COLO668 (cell line): ENCODE data around the gene APOBEC3H.
"Not testable (repeated sequence)": the region's sequence is repeated elsewhere in the genome, so short reads cannot be mapped to it uniquely, and the experiment has no call there.

ENCODE experiments used
- DNase-seq: peaks from one replicate; lab custom pipeline; 2025; ENCODE audit not compliant: unreplicated experiment; lab: John Stamatoyannopoulos, UW

APOBEC3H gene

DNA sequence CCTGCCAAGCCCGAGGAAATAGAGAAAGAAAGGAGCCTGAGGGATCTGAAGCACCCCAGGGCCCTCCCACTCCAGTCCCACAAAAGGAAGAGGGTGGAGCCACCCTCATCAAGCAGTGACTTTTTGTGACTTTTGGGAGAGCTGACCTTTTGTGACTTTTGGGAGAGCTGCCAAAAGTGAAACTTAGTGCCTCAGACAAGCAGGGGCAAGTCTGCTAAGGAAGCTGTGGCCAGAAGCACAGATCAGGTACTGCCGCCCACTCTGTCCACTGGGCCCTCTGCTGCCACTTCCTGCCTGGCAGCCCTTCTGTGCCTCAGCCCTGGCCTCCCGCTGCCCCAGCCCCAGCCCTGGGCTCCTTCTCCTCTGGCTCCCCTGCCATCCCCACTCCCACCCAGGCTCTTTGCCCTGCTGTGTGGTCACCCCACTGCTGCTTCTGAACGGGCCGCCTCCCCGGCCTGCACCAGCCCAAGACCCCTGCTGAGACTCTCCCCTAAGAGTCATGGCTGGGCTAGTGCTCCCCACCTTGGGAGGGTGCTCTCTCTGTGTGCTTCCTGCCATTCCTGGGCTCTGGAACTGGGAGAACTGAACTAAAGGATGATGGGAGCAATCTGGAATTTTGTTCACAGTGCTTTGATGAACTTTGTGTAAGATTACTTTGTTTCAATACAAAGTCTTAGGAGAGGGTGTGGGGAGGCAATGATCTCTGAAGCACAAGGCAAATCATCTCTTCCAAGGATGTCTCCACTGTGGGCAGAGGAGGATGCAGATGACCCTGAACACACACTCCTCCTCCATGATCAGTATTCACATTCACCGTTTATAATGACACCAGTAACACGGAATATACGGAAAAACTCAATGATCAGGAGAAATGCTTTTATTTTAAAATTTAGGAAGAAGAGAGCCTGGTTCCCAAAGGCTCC, at the start of gene APOBEC3H:
Gene APOBEC3H (plus strand): TSS at position 147 of the 923 bp plus-strand sequence. CDS start 3,035 bp downstream, outside the sequence.
- DNase-seq: no peak

DNA sequence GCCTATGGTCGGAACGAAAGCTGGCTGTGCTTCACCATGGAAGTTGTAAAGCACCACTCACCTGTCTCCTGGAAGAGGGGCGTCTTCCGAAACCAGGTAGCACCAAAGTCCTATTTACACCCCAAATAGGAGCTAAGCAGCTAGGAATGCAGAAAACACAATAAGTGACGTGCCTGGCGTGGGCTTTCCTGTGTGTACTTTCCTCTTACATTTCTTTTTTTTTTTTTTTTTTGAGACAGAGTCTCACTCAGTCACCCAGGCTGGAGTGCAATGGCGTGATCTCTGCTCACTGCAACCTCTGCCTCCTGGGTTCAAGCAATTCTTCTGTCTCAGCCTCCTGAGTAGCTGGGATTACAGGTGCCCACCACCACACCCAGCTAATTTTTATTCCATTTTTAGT, 47.6 kb upstream of the APOBEC3H start:
- DNase-seq: not testable (repeated sequence)

DNA sequence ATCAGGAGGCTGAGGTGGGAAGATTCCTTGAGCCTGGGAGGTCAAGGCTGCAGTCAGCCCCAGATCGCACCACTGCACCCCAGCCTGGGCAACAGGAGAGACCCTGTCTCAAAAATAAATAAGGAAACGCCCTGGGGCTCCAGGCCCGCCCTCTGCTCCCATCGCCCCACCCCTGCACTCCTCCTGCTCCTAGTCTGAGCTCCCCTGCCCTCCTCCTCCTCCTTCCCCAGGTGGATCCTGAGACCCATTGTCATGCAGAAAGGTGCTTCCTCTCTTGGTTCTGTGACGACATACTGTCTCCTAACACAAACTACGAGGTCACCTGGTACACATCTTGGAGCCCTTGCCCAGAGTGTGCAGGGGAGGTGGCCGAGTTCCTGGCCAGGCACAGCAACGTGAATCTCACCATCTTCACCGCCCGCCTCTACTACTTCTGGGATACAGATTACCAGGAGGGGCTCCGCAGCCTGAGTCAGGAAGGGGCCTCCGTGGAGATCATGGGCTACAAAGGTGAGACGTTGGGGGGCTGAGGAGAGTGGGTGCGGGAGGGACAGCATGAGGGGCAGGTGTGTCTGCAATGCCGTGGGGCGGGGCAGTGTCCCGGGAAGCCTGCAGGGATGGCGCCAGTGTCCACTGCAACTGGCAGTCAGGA, 45.1 kb upstream of the APOBEC3H start:
- not testable (repeated sequence) for DNase-seq

DNA sequence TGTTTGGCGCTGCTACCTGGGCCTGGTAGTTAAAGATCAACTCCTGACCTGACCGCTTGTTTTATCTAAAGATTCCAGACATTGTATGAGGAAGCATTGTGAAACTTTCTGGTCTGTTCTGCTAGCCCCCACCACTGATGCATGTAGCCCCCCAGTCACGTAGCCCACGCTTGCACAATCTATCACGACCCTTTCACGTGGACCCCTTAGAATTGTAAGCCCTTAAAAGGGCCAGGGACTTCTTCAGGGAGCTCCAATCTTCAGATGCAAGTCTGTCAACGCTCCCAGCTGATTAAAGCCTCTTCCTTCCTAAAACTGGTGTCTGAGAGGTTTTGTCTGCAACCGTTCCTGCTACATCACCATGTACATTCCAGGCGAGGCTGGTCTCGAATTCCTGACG, 41.4 kb upstream of the APOBEC3H start:
- no peak for DNase-seq

DNA sequence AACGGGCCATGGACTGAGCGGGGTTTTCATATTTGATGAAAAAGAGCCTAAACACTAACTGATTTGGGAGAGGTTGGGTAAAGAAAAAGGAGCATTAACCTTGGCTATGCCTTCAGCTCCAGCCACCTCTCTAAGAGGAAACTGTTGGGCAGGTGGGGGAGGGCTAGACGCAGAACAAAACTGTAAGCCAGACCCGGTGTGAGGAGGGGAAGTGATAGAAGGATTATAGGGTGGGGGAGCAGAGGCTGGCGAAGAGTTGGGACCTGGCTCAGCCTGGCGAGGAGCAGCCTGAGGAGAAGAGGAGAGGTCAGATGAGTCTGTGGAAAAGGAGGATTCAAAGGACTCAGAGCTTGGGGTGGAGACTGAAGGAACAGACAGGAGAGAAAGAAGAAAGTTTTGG, 35.8 kb upstream of the APOBEC3H start:
- DNase-seq: not testable (repeated sequence)

DNA sequence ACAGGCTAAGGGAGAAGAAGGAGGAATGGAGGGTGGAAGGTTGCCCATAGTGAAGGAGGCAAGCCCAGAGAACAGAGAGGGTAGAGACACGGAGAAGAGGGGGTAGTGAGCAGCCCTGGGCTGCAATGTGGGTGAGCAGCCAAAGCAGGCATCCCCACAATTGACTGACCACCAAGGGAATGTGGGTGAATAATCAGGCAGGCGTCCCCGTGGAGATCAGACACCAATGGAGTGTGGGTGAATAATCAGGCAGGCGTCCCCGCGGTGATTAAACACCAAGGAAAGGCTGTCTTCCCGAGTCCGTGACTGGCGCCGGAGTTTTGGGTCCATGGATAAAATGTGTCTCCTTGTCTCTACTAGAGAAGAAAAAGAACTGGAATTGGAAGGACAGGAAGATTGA, 35.1 kb upstream of the APOBEC3H start:
- DNase-seq: not testable (repeated sequence)

DNA sequence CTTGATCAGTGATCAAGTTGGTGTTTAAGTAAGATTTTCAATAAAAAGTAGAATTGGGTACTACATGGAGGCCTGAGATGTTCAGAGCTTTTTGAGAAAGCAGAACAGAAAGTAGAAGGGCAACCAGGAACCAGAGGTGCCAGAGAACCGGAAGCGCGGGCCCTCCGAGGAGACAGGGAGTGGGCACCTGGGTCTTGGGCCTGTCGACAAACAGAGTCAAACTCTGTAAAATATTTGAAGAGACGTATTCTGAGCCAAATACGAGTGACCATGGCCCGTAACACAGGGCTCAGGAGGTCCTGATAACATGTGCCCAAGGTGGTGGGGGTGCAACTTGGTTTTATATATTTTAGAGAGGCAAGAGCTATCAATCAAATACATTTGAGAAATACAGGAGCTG, 33.1 kb upstream of the APOBEC3H start:
- DNase-seq: not testable (repeated sequence)

DNA sequence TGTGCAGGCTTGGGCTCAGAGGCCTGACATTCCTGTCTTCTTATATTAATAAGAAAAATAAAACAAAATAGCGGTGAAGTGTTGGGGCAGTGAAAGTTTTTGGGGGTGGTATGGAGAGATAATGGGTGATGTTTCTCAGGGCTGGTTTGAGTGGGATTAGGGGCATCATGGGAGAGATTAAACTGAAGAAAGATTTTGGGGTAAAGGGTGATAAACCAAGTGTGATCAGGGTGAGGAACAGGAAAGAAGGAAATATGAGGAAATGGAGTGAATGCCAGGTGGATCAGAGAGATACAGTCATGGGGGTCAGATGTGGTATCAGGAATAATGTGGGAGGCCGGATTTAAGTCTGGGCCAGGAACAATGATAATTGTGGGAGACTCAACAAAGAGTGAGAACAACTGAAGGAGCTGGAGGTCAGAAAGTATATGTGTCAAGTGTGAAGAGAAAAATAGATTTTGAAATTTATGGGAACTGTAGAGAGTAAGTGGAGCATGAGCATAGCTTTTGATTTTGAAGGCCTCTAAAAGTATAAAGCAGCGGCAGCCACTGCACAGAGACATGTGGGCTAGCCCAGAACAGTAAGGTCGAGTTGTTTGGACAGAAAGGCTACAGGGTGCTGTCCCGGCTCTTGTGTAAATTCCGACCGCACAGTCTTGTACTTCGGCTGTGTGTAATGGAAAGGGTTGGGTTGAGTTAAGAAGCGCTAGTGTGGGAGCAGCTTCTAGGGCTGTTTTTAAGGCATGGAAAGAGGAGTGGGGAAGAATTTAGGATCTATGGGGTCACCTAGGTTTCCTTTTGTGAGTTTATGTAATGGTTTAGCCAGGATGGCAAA, 30.4 kb upstream of the APOBEC3H start:
- not testable (repeated sequence) for DNase-seq

DNA sequence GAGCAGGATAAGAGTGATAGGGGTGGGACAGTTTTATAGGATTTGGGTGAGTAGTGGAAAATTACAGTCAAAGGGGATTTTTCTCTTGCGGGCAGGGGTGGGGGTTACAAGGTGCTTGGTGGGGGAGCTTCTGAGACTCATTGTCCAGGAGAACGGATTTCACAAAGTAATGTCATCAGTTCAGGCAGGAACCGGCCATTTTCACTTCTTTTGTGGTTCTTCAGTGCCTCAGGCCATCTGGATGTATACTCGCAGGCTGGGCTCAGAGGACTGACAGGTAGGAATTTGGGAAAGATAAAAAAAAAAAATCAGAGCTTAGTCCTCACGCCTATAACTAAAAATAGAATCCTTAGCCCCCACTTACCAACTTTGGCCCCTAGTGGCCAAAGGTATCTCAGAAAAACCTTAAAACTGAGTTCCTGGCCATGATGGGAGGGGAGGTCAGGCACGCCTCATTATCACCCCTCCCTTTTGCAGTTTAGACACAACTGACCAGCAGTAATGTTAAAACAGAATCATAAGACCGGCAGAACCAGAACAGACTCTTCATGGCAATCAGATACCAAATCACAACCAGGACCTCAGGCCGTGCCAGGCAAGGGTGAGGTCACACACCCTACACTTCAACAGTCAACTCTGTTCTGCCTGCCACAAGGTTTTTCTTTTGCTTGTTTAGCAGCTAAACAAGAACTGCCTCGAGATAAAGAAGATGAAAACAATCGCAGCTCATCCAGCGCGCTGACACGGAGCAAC, 28.8 kb upstream of the APOBEC3H start:
- no peak for DNase-seq

DNA sequence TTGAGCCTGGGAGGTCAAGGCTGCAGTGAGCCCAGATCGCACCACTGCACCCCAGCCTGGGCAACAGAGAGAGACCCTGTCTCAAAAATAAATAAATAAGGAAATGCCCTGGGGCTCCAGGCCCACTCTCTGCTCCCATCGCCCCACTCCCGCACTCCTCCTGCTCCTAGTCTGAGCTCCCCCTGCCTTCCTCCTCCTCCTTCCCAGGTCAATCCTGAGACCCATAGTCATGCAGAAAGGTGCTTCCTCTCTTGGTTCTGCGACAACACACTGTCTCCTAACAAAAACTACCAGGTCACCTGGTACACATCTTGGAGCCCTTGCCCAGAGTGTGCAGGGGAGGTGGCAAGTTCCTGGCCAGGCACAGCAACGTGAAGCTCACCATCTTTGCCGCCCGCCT, 26.9 kb upstream of the APOBEC3H start:
- no peak for DNase-seq

DNA sequence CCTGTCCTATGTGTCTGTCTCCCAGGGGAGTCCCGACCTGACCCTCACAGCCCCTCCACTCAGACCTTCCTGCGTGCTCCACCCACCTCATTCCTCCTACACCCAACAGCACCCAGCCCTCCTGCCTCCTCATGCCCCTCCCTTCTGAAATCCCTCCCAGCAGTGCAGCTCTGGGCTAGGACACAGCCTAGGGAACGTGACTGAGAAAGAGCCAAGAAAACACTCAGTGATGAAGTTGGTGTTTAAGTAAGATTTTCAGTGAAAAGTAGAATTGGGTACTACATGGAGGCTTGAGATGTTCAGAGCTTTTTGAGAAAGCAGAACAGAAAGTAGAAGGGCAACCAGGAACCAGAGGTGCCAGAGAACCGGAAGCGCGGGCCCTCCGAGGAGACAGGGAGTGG, 24.5 kb upstream of the APOBEC3H start:
- DNase-seq: not testable (repeated sequence)

DNA sequence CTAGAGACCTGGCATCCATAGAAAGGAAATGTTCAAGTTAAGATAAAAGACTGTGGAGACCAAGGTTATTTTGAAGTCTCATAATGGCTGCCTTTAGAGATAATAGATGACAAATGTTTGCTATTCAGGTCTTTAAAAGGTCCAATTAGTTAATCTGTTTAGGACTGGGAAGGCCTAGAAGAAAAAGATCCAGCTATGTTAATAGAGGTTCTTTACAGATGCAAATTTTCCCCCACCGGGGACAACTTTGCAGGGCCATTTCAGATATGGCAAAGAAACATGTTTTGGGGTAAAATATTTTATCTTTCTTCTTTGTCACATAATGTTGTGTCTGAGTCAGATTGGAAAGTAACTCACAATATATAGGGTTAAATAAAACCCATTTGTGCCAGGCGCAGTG, 23.1 kb upstream of the APOBEC3H start:
- no peak for DNase-seq

DNA sequence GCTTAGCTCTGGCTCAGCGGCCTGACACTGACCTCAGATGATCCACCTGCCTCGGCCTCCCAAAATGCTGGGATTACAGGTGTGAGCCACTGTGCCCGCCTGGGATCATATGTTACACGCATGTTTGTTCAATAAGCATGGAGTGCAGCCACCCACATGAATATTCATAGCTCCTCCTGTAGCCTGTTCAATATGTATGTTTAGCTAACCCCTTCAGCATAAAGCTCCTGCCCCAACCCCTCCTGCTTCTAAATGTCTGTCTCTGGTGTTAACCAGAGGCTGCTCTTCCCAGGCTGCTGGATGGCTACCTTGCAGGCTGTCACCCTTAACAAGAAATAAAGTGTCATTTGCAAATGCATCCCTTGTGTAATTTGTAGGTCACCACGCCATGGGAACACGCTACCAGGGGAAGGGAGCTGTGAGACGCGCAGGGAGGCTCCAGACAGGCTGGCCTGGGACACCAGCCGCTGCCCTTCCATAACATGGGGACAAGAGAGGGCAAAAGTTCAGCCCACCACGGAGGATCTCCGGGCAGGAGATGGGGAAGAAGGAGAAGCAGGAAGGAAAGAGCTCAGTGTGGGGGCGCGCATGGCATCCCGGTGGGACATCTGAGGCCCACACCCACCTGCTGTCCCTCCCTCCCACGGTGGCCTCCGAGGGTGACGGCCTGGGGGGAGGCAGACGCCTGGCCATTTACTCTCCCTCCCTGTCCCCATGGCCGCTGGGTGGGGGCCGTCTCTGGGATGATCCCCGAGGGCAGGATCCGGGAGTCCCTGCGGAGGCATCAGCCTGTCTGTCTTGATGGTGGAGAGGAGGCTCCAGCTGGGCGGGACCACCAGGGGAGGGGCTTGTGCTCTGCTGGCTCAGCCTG, 20.7 kb upstream of the APOBEC3H start:
- not testable (repeated sequence) for DNase-seq

DNA sequence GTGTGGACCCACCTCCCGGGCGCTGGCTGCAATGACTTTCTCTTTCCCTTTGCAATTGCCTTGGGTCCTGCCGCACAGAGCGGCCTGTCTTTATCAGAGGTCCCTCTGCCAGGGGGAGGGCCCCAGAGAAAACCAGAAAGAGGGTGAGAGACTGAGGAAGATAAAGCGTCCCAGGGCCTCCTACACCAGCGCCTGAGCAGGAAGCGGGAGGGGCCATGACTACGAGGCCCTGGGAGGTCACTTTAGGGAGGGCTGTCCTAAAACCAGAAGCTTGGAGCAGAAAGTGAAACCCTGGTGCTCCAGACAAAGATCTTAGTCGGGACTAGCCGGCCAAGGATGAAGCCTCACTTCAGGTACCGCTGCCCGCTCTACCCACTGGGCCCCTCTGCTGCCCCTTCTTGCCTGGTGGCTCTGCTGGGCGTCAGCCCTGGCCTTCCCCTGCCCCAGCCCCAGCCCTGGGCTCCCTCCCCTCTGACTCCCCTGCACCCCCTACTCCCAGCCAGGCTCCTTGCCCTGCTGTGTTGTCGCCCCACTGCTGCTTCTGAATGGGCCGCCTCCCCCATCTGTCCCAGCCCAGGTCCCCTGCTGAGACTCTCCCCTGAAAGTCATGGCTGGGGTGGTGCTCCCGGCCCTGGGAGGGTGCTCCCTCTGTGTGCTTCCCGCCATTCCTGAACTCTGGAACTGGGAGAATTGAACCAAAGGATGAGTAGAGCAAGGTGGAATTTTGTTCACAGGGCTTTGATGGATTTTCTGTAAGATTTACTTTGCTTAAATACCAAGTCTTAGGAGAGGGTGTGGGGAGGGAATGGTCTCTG, 19.8 kb upstream of the APOBEC3H start, which contains the start of gene APOBEC3G:
Gene APOBEC3G (plus strand): TSS at position 250 of the 815 bp plus-strand sequence. CDS start 87 bp downstream, at position 337.
- not testable (repeated sequence) for DNase-seq

DNA sequence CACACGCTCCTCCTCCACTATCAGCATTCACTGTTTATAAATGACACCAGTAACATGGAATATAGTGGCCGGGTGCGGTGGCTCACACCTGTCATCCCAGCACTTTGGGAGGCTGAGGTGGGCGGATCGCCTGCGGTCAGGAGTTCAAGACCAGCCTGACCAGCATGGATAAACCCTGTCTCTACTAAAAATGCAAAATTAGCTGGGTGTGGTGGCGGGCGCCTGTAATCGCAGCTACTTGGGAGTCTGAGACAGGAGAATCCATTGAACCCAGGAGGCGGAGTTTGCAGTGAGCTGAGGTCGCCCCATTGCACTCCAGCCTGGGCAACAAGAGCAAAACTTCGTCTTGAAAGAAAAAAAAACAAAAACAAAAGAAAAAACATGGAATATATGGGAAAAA, 19.1 kb upstream of the APOBEC3H start:
- DNase-seq: not testable (repeated sequence)

DNA sequence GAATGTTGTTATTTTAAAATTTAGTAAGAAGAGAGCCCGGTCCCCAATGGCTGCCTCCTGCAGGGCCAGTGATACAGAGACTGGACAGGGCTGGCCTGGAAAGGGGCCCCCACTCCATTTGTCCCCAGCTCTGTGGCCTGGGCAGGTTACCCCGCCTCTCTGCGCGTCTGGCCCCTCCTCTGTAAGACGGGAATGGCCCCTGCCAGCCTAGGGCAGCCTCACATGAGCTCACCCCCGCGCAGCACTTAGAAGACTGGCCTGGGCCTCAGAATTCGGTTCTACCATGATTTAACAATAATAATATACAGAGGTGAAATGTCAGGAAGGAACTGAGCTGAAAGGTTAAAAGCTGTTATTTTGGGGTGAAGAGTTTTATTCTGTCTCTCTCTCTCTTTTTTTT, 18.7 kb upstream of the APOBEC3H start:
- no peak for DNase-seq

DNA sequence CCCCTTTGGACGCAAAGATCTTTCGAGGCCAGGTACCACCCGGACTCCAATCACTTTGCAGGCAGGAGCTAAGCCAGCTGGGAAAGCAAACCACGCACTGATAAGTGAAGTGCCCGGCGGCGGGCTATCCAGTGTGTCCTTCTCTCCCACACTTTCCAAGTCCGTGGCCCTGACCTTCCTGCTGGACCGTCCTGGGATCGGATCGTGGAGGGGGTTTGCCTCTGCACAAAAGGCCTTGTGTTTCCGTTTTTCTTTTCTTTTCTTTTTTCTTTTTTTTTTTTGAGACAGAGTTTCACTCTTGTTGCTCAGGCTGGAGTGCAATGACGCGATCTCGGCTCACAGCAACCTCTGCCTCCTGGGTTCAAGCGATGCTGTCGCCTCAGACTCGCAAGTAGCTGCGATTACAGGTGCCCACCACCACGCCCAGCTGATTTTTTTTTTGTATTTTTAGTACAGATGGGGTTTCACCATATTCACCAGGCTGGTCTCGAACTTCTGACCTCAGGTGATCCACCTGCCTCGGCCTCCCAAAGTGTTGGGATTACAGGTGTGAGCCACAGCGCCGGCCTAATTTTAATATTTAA, 17.9 kb upstream of the APOBEC3H start:
- DNase-seq: not testable (repeated sequence)

DNA sequence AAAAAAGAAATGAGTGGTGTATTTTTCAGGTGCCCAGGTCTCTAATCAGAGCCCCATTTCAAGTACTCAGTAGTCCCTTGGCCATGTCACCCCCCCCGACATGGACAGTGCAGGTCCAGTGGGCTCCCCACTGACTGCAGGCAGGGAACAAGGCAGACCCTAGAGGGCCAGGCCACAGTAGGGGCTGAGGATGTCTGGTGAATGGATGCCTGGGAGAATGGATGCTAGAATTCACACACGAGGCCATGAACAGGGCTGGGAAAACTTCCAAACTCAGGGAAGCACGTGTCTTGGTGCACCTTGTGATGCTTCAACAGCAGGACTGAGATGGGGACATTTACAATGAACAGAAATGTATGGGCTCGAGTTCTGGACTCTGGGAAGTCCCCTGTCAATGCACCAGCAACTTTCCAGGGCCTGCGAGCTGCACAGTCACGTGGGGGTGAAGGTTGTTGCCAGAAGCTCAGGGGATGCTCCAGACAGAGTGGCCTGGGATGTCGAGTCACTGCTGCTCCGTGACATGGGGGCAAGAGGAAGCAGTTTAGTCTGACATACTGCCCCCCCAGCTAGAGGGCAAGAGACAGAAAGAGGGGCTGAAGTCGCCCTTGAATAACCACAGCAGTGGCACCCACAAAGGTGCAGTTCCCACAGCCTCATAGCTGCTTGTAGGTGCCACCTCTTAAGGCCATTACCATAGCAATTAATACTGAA, 16.8 kb upstream of the APOBEC3H start:
- DNase-seq: no peak
